NCI-H226 (cell line): Measurements from ENCODE around the gene PCDHB4.
A peak's percentile ranks its signal among the peaks of the same experiment; 100 is the strongest.
"Not testable (repeated sequence)": the region's sequence is repeated elsewhere in the genome, so short reads cannot be mapped to it uniquely, and the experiment has no call there.

Source experiments
- DNase-seq: peaks from one replicate; pipeline ENCODE4 v3.0.0-alpha.2; 2015

The PCDHB4 gene

GRCh38 chr5:141121563-141121962 is at the start of gene PCDHB4:
TSS of gene PCDHB4 (plus strand) at chr5:141121818. CDS start at chr5:141121999, 181 bp downstream.
- DNase-seq: no peak

- DNase-seq: no peak
Measured at GRCh38 chr5:141077826-141078225, 43.8 kb upstream of the PCDHB4 start.

GRCh38 chr5:141082228-141082627 is 39.4 kb upstream of the PCDHB4 start:
- DNase-seq: no peak

- DNase-seq: peak; percentile 62
Measured at GRCh38 chr5:141084487-141084989, 37.1 kb upstream of the PCDHB4 start.

GRCh38 chr5:141094481-141095262 is 26.9 kb upstream of the PCDHB4 start, which contains the start of gene PCDHB2:
TSS of gene PCDHB2 (plus strand) at chr5:141094615. CDS start at chr5:141094791, 176 bp downstream.
- DNase-seq: peak; percentile 59

- DNase-seq: no peak
Measured at GRCh38 chr5:141095263-141095641, 26.4 kb upstream of the PCDHB4 start.

- not testable (repeated sequence) for DNase-seq
Measured at GRCh38 chr5:141096181-141096580, 25.4 kb upstream of the PCDHB4 start.

GRCh38 chr5:141096586-141096985 is 25.0 kb upstream of the PCDHB4 start:
- not testable (repeated sequence) for DNase-seq

GRCh38 chr5:141100243-141100805 is 21.3 kb upstream of the PCDHB4 start, which contains the start of gene PCDHB3:
TSS of gene PCDHB3 (plus strand) at chr5:141100473. CDS start at chr5:141100650, 177 bp downstream.
- no peak for DNase-seq

- DNase-seq: no peak
Measured at GRCh38 chr5:141101059-141101458, 20.6 kb upstream of the PCDHB4 start.

- not testable (repeated sequence) for DNase-seq
Measured at GRCh38 chr5:141102070-141102469, 19.5 kb upstream of the PCDHB4 start.

GRCh38 chr5:141102471-141102870 is 19.1 kb upstream of the PCDHB4 start:
- not testable (repeated sequence) for DNase-seq

GRCh38 chr5:141105350-141105749 is 16.3 kb upstream of the PCDHB4 start:
- no peak for DNase-seq

GRCh38 chr5:141119250-141119649 is 2.4 kb upstream of the PCDHB4 start:
- DNase-seq: no peak

- DNase-seq: no peak
Measured at GRCh38 chr5:141121985-141122384, 367 bp downstream of the PCDHB4 start.

GRCh38 chr5:141123396-141124135 is 1.9 kb downstream of the PCDHB4 start:
- not testable (repeated sequence) for DNase-seq

GRCh38 chr5:141127305-141127704 is 5.7 kb downstream of the PCDHB4 start:
- DNase-seq: no peak

GRCh38 chr5:141135030-141135717 is 13.6 kb downstream of the PCDHB4 start, which contains the start of gene PCDHB5:
TSS of gene PCDHB5 (plus strand) at chr5:141135206. CDS start at chr5:141135435, 229 bp downstream.
- DNase-seq: peak; percentile 39

GRCh38 chr5:141135718-141136266 is 14.2 kb downstream of the PCDHB4 start:
- DNase-seq: no peak

- DNase-seq: not testable (repeated sequence)
Measured at GRCh38 chr5:141137346-141137745, 15.7 kb downstream of the PCDHB4 start.

GRCh38 chr5:141149812-141150211 is 28.2 kb downstream of the PCDHB4 start, which contains the start of gene PCDHB6:
TSS of gene PCDHB6 (plus strand) at chr5:141150057. CDS start at chr5:141150258, 201 bp downstream.
- no peak for DNase-seq
